Activated CD8-positive, alpha-beta memory T cell treated with anti-CD3 and anti-CD28 coated beads for 4 hours (primary cell): ENCODE measurements around the gene FARP1.

ENCODE experiments used
- DNase-seq, 2 donors: peaks; one replicate each; pipeline ENCODE4 v3.0.0-alpha.2; 2020; ENCODE audit warnings: low read depth in 2 of 2

FARP1 gene

DNA sequence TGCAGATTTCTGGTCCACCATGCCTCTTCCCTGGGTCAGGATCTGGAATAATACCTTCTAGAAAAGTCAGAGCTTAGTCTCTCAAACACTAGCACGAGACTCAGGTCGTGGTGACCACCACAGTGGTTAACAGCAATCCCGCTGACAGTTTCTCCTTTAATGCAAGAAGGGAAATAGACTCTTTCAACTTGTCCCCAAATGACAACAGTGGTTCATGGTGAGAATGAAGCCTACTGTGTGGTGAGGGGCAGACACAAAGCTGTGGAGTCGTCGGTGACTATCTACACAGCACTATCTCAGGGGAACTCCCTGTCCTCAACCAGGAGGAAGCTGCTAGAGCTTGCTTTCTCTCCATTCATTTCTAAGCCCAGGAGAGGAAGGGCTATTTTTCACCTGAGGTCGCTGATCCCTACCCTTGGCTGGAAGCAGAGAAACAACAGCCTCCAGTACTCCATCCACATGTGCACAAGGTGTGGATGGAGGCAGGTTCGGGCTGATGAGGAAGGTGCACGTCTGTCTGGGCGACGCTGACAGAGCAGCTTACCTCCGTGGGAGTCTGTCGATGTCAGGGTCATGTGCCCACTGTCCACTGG is 361.6 kb downstream of the FARP1 start:
- no peak for DNase-seq
